SK-N-SH treated with all-trans-retinoic acid at 6 μM for 48 hours (cell line): Measurements from ENCODE around the gene RASL12.

Experiments used
- ATAC-seq: fragments of 200-7000 bp; cut with Tn5 transposase; 3 replicates; pipeline ENCODE4 v1.9.1; 2020; ENCODE audit warnings: mild to moderate bottlenecking, moderate library complexity
- ARNTL ChIP-seq: fragments of 450-650 bp; formaldehyde crosslinking; IDR thresholded peaks from 2 replicates; pipeline ENCODE4 v1.5.0; 2020; ENCODE audit warnings: low read depth, mild to moderate bottlenecking, moderate library complexity, borderline replicate concordance
- BACH2 ChIP-seq: fragments of 250-450 bp; sonication (Bioruptor Pico); IDR thresholded peaks from 2 replicates; pipeline ENCODE4 v1.9.0; 2021; ENCODE audit warnings: mild to moderate bottlenecking, borderline replicate concordance
- CSDC2 ChIP-seq: fragments of 250-450 bp; sonication (Bioruptor Pico); IDR thresholded peaks from 2 replicates; pipeline ENCODE4 v1.5.0; 2020; ENCODE audit warnings: mild to moderate bottlenecking, moderate library complexity
- ESRRG ChIP-seq: fragments of 250-450 bp; sonication (Bioruptor Pico); IDR thresholded peaks from 2 replicates; pipeline ENCODE4 v1.6.1; 2021; ENCODE audit warnings: mild to moderate bottlenecking
- GLIS3 ChIP-seq: fragments of 250-450 bp; sonication (Bioruptor Pico); IDR thresholded peaks from 2 replicates; pipeline ENCODE4 v1.5.0; 2020; ENCODE audit warnings: mild to moderate bottlenecking, moderate library complexity
- ISL1 ChIP-seq: fragments of 250-450 bp; sonication (Bioruptor Pico); IDR thresholded peaks from 2 replicates; pipeline ENCODE4 v2.1.2; 2022; ENCODE audit warnings: mild to moderate bottlenecking, moderate library complexity
- OSR1 ChIP-seq: fragments of 250-450 bp; sonication (Bioruptor Pico); IDR thresholded peaks from 2 replicates; pipeline ENCODE4 v1.8.0; 2022; ENCODE audit warnings: moderate library complexity, mild to moderate bottlenecking, inconsistent platforms
- PPARA ChIP-seq: fragments of 250-450 bp; sonication (Bioruptor Pico); IDR thresholded peaks from 2 replicates; pipeline ENCODE4 v1.5.0; 2020; ENCODE audit warnings: mild to moderate bottlenecking, borderline replicate concordance
- RARB ChIP-seq: fragments of 250-450 bp; sonication (Bioruptor Pico); IDR thresholded peaks from 2 replicates; pipeline ENCODE4 v1.8.0; 2021; ENCODE audit warnings: mild to moderate bottlenecking, moderate library complexity
- TCF4 ChIP-seq: fragments of 250-450 bp; sonication (Bioruptor Pico); IDR thresholded peaks from 2 replicates; pipeline ENCODE4 v1.8.0; 2021; ENCODE audit warnings: mild to moderate bottlenecking, moderate library complexity, borderline replicate concordance
- TOX ChIP-seq: fragments of 250-450 bp; sonication (Bioruptor Pico); IDR thresholded peaks from 2 replicates; pipeline ENCODE4 v1.8.0; 2021; ENCODE audit warnings: mild to moderate bottlenecking, moderate library complexity, borderline replicate concordance
- TSHZ2 ChIP-seq: fragments of 250-450 bp; sonication (Bioruptor Pico); IDR thresholded peaks from 2 replicates; pipeline ENCODE4 v1.5.0; 2020; ENCODE audit warnings: mild to moderate bottlenecking, moderate library complexity
- ZC3H10 ChIP-seq: fragments of 250-450 bp; sonication (Bioruptor Pico); IDR thresholded peaks from 2 replicates; pipeline ENCODE4 v1.5.1; 2021; ENCODE audit warnings: mild to moderate bottlenecking, moderate library complexity
- ZFP3 ChIP-seq: fragments of 250-450 bp; sonication (Bioruptor Pico); IDR thresholded peaks from 2 replicates; pipeline ENCODE4 v1.5.0; 2020; ENCODE audit warnings: mild to moderate bottlenecking, moderate library complexity
- ZFP30 ChIP-seq: fragments of 450-650 bp; formaldehyde crosslinking; IDR thresholded peaks from 2 replicates; pipeline ENCODE4 v1.5.0; 2022; ENCODE audit warnings: mild to moderate bottlenecking, moderate library complexity
- ZNF565 ChIP-seq: fragments of 450-650 bp; formaldehyde crosslinking; conservative IDR thresholded peaks from 2 replicates; pipeline ENCODE4 v1.5.0; 2020; ENCODE audit warnings: low read depth, mild to moderate bottlenecking, moderate library complexity
- ZNF70 ChIP-seq: fragments of 450-650 bp; formaldehyde crosslinking; IDR thresholded peaks from 2 replicates; pipeline ENCODE4 v1.5.0; 2020; ENCODE audit warnings: mild to moderate bottlenecking, moderate library complexity
- ZNF8 ChIP-seq: fragments of 450-650 bp; formaldehyde crosslinking; IDR thresholded peaks from 2 replicates; pipeline ENCODE4 v1.5.0; 2020; ENCODE audit warnings: mild to moderate bottlenecking, moderate library complexity
- TF ChIP-seq, protein P1 (sequence below): fragments of 250-450 bp; sonication (Bioruptor Pico); IDR thresholded peaks from 2 replicates; pipeline ENCODE4 v1.8.0; 2020; ENCODE audit warnings: mild to moderate bottlenecking, moderate library complexity, borderline replicate concordance
- TF ChIP-seq, protein P2 (sequence below): fragments of 250-450 bp; sonication (Bioruptor Pico); IDR thresholded peaks from 2 replicates; pipeline ENCODE4 v1.5.1; 2020; ENCODE audit warnings: low read depth, mild to moderate bottlenecking, moderate library complexity
- TF ChIP-seq, protein P3 (sequence below): fragments of 250-450 bp; sonication (Bioruptor Pico); IDR thresholded peaks from 2 replicates; pipeline ENCODE4 v1.8.0; 2021; ENCODE audit warnings: low read depth, mild to moderate bottlenecking, moderate library complexity, borderline replicate concordance
- TF ChIP-seq, protein P4 (sequence below): fragments of 250-450 bp; sonication (Bioruptor Pico); IDR thresholded peaks from 2 replicates; pipeline ENCODE4 v1.5.1; 2021; ENCODE audit warnings: mild to moderate bottlenecking, moderate library complexity

Gene RASL12

GRCh38 chr15:65040461-65040860 lies 27.3 kb downstream of the RASL12 start:
- ATAC-seq: no peak
- TF ChIP-seq TCF4 (CRISPR knock-in tag) (no peak), ZNF565 (no peak), ARNTL (CRISPR knock-in tag) (no peak)
- TF ChIP-seq, protein P1, sequence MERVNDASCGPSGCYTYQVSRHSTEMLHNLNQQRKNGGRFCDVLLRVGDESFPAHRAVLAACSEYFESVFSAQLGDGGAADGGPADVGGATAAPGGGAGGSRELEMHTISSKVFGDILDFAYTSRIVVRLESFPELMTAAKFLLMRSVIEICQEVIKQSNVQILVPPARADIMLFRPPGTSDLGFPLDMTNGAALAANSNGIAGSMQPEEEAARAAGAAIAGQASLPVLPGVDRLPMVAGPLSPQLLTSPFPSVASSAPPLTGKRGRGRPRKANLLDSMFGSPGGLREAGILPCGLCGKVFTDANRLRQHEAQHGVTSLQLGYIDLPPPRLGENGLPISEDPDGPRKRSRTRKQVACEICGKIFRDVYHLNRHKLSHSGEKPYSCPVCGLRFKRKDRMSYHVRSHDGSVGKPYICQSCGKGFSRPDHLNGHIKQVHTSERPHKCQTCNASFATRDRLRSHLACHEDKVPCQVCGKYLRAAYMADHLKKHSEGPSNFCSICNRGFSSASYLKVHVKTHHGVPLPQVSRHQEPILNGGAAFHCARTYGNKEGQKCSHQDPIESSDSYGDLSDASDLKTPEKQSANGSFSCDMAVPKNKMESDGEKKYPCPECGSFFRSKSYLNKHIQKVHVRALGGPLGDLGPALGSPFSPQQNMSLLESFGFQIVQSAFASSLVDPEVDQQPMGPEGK (CRISPR knock-in tag): no peak
- TF ChIP-seq, all 23 proteins: peak for 0

DNA sequence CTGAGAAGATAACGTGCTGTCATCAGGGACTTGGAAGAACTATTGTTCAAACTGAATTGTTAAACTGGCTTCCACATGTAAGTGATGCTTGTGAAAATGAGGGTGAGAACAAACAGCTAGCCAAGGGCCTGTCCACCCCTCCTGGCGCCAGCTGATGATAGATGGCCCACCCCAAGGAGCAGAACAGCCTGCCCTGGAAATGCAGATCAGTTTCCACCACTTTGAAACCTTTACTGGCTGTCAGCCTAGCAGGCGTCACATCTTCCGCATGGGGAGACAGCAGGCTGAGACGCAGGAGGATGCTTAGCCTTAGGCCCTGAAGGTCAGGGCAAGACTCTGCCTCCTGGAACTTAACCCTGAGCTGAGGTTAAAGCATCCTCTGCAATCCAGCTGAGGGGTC lies 29.0 kb downstream of the RASL12 start:
- ATAC-seq: no peak
- TF ChIP-seq ESRRG (CRISPR knock-in tag): no peak
- no peak for TF ChIP-seq BACH2 (CRISPR knock-in tag)
- TF ChIP-seq OSR1 (CRISPR knock-in tag): no peak
- TF ChIP-seq, protein P1 (CRISPR knock-in tag): no peak
- no peak for TF ChIP-seq RARB (CRISPR knock-in tag)
- TF ChIP-seq PPARA: no peak
- no peak for TF ChIP-seq ISL1
- no peak for TF ChIP-seq TOX (CRISPR knock-in tag)
- TF ChIP-seq CSDC2 (CRISPR knock-in tag): no peak
- no peak for TF ChIP-seq TCF4 (CRISPR knock-in tag)

DNA sequence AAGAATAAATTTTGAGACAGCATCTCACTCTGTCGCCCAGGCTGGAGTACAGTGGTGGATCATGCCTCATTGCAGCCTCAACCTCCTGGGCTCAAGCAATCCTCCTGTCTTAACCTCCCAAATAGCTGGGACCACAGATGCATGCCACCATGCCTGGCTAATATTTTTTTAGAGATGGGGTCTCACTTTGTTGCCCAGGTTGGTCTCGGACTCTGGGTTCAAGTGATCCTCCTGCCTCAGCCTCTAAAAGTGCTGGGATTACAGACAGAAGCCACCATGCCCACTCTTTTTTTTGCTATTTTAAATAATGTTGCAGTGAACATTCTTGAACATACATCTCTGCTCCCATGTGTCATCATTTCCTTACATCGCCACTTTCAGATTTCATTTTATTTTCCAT lies 29.4 kb downstream of the RASL12 start:
- TF ChIP-seq, protein P2, sequence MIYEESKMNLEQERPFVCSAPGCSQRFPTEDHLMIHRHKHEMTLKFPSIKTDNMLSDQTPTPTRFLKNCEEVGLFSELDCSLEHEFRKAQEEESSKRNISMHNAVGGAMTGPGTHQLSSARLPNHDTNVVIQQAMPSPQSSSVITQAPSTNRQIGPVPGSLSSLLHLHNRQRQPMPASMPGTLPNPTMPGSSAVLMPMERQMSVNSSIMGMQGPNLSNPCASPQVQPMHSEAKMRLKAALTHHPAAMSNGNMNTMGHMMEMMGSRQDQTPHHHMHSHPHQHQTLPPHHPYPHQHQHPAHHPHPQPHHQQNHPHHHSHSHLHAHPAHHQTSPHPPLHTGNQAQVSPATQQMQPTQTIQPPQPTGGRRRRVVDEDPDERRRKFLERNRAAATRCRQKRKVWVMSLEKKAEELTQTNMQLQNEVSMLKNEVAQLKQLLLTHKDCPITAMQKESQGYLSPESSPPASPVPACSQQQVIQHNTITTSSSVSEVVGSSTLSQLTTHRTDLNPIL (CRISPR knock-in tag): no peak
- TF ChIP-seq TCF4 (CRISPR knock-in tag) (no peak), ZNF70 (CRISPR knock-in tag) (no peak), TOX (CRISPR knock-in tag) (no peak), ZFP3 (CRISPR knock-in tag) (no peak), RARB (CRISPR knock-in tag) (no peak), BACH2 (CRISPR knock-in tag) (no peak), ZNF565 (no peak), ARNTL (CRISPR knock-in tag) (no peak), ZC3H10 (no peak), GLIS3 (CRISPR knock-in tag) (no peak), ZNF8 (CRISPR knock-in tag) (no peak), ISL1 (no peak), PPARA (no peak), ESRRG (CRISPR knock-in tag) (no peak)
- TF ChIP-seq, protein P3, sequence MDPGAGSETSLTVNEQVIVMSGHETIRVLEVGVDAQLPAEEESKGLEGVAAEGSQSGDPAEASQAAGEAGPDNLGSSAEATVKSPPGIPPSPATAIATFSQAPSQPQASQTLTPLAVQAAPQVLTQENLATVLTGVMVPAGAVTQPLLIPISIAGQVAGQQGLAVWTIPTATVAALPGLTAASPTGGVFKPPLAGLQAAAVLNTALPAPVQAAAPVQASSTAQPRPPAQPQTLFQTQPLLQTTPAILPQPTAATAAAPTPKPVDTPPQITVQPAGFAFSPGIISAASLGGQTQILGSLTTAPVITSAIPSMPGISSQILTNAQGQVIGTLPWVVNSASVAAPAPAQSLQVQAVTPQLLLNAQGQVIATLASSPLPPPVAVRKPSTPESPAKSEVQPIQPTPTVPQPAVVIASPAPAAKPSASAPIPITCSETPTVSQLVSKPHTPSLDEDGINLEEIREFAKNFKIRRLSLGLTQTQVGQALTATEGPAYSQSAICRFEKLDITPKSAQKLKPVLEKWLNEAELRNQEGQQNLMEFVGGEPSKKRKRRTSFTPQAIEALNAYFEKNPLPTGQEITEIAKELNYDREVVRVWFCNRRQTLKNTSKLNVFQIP: no peak
- TF ChIP-seq, protein P1 (CRISPR knock-in tag): no peak
- no peak for ATAC-seq

DNA sequence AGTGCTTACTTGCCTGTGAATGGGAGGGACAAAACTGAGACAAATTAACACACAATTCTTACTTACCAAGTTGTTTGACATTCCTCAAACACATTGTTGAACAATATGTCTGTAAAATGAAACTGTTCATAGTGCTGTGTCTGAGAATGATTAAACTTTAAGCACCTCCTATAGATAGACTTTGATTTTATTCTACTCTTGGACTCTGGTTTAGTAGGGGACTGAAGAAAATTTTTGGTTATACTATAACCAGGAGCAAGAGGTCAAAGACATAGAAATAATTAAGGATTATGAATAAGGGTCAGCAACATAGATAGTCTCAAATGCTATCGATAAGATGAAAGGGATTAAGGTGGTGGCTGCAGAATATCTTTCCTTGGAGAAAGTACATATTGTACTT lies 30.5 kb downstream of the RASL12 start:
- ATAC-seq: no peak
- TF ChIP-seq TSHZ2 (CRISPR knock-in tag): no peak
- no peak for TF ChIP-seq ZFP3 (CRISPR knock-in tag)
- no peak for TF ChIP-seq RARB (CRISPR knock-in tag)
- TF ChIP-seq, protein P4, sequence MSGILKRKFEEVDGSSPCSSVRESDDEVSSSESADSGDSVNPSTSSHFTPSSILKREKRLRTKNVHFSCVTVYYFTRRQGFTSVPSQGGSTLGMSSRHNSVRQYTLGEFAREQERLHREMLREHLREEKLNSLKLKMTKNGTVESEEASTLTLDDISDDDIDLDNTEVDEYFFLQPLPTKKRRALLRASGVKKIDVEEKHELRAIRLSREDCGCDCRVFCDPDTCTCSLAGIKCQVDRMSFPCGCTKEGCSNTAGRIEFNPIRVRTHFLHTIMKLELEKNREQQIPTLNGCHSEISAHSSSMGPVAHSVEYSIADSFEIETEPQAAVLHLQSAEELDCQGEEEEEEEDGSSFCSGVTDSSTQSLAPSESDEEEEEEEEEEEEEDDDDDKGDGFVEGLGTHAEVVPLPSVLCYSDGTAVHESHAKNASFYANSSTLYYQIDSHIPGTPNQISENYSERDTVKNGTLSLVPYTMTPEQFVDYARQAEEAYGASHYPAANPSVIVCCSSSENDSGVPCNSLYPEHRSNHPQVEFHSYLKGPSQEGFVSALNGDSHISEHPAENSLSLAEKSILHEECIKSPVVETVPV (CRISPR knock-in tag): no peak
- TF ChIP-seq BACH2 (CRISPR knock-in tag): no peak
- TF ChIP-seq, protein P2 (CRISPR knock-in tag): no peak
- no peak for TF ChIP-seq ZFP30 (CRISPR knock-in tag)
- no peak for TF ChIP-seq PPARA
